HG03196 (cell line): Measurements from ENCODE around the gene PPP1R3E.

Experiments used
- ATAC-seq: cut with Tn5 transposase; IDR thresholded peaks from one replicate; pipeline ENCODE4 v1.9.1; 2021; ENCODE audit not compliant: unreplicated experiment

The PPP1R3E gene

GRCh38 chr14:23249824-23250223, 52.8 kb downstream of the PPP1R3E start:
- ATAC-seq, result no peak

GRCh38 chr14:23248601-23249000, 54.1 kb downstream of the PPP1R3E start:
- no peak for ATAC-seq
